Neural progenitor cell (in vitro differentiated cells): ENCODE data around the gene GFOD1.

Source experiments
- EZH2 ChIP-seq: fragments of 200-600 bp; sonication (generic); IDR thresholded peaks from 2 replicates; pipeline ENCODE4 v1.6.1; 2017; ENCODE audit warnings: antibody characterized with exemption, mild to moderate bottlenecking, moderate library complexity
- EZH2phosphoT487 ChIP-seq: fragments of 200-600 bp; sonication (generic); IDR thresholded peaks from 2 replicates; pipeline ENCODE4 v1.6.1; 2017; ENCODE audit warnings: antibody characterized with exemption
- TF ChIP-seq, protein P1 (sequence below): fragments of 200-600 bp; sonication (generic); IDR thresholded peaks from 2 replicates; pipeline ENCODE4 v1.5.1; 2017; ENCODE audit warnings: antibody characterized with exemption, mild to moderate bottlenecking

GRCh38 chr6:13441778-13442177 is 45.6 kb downstream of the GFOD1 start:
- TF ChIP-seq, protein P1, sequence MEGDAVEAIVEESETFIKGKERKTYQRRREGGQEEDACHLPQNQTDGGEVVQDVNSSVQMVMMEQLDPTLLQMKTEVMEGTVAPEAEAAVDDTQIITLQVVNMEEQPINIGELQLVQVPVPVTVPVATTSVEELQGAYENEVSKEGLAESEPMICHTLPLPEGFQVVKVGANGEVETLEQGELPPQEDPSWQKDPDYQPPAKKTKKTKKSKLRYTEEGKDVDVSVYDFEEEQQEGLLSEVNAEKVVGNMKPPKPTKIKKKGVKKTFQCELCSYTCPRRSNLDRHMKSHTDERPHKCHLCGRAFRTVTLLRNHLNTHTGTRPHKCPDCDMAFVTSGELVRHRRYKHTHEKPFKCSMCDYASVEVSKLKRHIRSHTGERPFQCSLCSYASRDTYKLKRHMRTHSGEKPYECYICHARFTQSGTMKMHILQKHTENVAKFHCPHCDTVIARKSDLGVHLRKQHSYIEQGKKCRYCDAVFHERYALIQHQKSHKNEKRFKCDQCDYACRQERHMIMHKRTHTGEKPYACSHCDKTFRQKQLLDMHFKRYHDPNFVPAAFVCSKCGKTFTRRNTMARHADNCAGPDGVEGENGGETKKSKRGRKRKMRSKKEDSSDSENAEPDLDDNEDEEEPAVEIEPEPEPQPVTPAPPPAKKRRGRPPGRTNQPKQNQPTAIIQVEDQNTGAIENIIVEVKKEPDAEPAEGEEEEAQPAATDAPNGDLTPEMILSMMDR, result no peak
- TF ChIP-seq EZH2 (no peak), EZH2phosphoT487 (no peak)
